GM23338 (cell line): ENCODE measurements around the gene C1orf21. TPM values are rescaled to one million over a fixed set of nuclear protein-coding genes. Genes with fewer than 3 reads are reported as not detected.

Experiments used
- ATAC-seq: fragments of 200-7000 bp; cut with Tn5 transposase; 3 replicates; pipeline ENCODE4 v1.9.1; 2020
- DNase-seq: peaks from one replicate; pipeline ENCODE4 v3.0.0-alpha.2; 2015; ENCODE audit warnings: low spot score
- H2AFZ ChIP-seq: fragments of 200-600 bp; sonication (generic); 2 replicates; pipeline ENCODE4 v1.8.0; 2016; ENCODE audit warnings: antibody characterized with exemption, mild to moderate bottlenecking, moderate library complexity
- H3F3A ChIP-seq: fragments of 200-600 bp; sonication (generic); replicated peaks from 2 replicates; pipeline ENCODE4 v1.8.0; 2017; ENCODE audit warnings: antibody characterized with exemption, mixed run types, low read depth
- H3K27ac ChIP-seq: fragments of 200-600 bp; sonication (generic); 2 replicates; pipeline ENCODE4 v1.6.1; 2016; ENCODE audit warnings: low read depth
- H3K27me3 ChIP-seq: fragments of 200-600 bp; sonication (generic); 2 replicates; pipeline ENCODE4 v1.8.0; 2016; ENCODE audit warnings: mild to moderate bottlenecking, mixed run types, moderate library complexity; ENCODE audit not compliant: insufficient read depth
- H3K36me3 ChIP-seq: fragments of 200-600 bp; sonication (generic); 2 replicates; pipeline ENCODE4 v1.8.0; 2016; ENCODE audit warnings: mild to moderate bottlenecking; ENCODE audit not compliant: insufficient read depth
- H3K4me1 ChIP-seq: fragments of 200-600 bp; sonication (generic); 2 replicates; pipeline ENCODE4 v1.8.0; 2016; ENCODE audit warnings: mild to moderate bottlenecking, moderate library complexity; ENCODE audit not compliant: insufficient read depth
- H3K4me2 ChIP-seq: fragments of 200-600 bp; sonication (generic); 2 replicates; pipeline ENCODE4 v1.7.1; 2017; ENCODE audit warnings: mixed run types
- H3K4me3 ChIP-seq: fragments of 200-600 bp; sonication (generic); 2 replicates; pipeline ENCODE4 v1.6.1; 2016; ENCODE audit warnings: mixed run types
- H3K79me2 ChIP-seq: fragments of 200-600 bp; sonication (generic); replicated peaks from 2 replicates; pipeline ENCODE4 v1.8.0; 2017; ENCODE audit warnings: mild to moderate bottlenecking; ENCODE audit not compliant: insufficient read depth
- H3K9me2 ChIP-seq: fragments of 200-600 bp; sonication (generic); 2 replicates; pipeline ENCODE4 v1.8.0; 2017; ENCODE audit not compliant: insufficient read depth
- H4K20me1 ChIP-seq: fragments of 200-600 bp; sonication (generic); replicated peaks from 2 replicates; pipeline ENCODE4 v1.8.0; 2017; ENCODE audit warnings: mild to moderate bottlenecking; ENCODE audit not compliant: insufficient read depth
- H3K27ac Mint-ChIP-seq: 2 replicates; pipeline ENCODE4 v1.8.0; 2020; ENCODE audit warnings: inconsistent platforms, mild to moderate bottlenecking, moderate library complexity, mixed read lengths
- H3K27me3 Mint-ChIP-seq: 3 replicates; pipeline ENCODE4 v1.8.0; 2022; ENCODE audit warnings: low read depth, mild to moderate bottlenecking, moderate library complexity, mixed read lengths, inconsistent platforms; ENCODE audit not compliant: insufficient read depth, poor library complexity
- H3K36me3 Mint-ChIP-seq: 3 replicates; pipeline ENCODE4 v1.8.0; 2021; ENCODE audit warnings: low read depth, mild to moderate bottlenecking, inconsistent platforms, moderate library complexity, mixed read lengths
- H3K4me1 Mint-ChIP-seq: 3 replicates; pipeline ENCODE4 v1.8.0; 2020; ENCODE audit warnings: mild to moderate bottlenecking, inconsistent platforms, mixed read lengths
- H3K4me3 Mint-ChIP-seq: 3 replicates; pipeline ENCODE4 v1.8.0; 2021; ENCODE audit warnings: moderate library complexity, mild to moderate bottlenecking, inconsistent platforms, mixed read lengths
- H3K9me3 Mint-ChIP-seq: 3 replicates; pipeline ENCODE4 v1.8.0; 2020; ENCODE audit warnings: moderate library complexity, mild to moderate bottlenecking, inconsistent platforms, mixed read lengths
- ZNF462 ChIP-seq: fragments of 250-450 bp; sonication (Bioruptor Pico); IDR thresholded peaks from 2 replicates; pipeline ENCODE4 v1.5.0; 2020; ENCODE audit warnings: mild to moderate bottlenecking, moderate library complexity
- polyA plus RNA-seq: library from polyadenylated mRNA; unstranded; fragments of >200 nt; fragmentation: Nextera tagmentation; extraction: Ambion mirVana; gene quantifications from 2 replicates; pipeline ENCODE4 v1.2.1, GENCODE V29; 2016
- total RNA-seq: library from RNA; depleted of rRNA; stranded (reverse); fragments of >200 nt; shearing (Covaris generic); gene quantifications from 2 replicates; pipeline ENCODE4 v1.2.3, GENCODE V29; 2014

The C1orf21 gene
- total and polyA plus RNA-seq, 2 experiments from 2014 or later: 28.0 to 40.4 TPM

- ATAC-seq (no peak), DNase-seq (no peak)
Observed at GRCh38 chr1:184647471-184647870, 260.6 kb downstream of the C1orf21 start.

More at GRCh38 chr1:184647471-184647870, 260.6 kb downstream of the C1orf21 start:
- H3K9me2 ChIP-seq: no peaks in the 10 kb centered on the region
- TF ChIP-seq ZNF462 (CRISPR knock-in tag): no peak
- Mint-ChIP-seq H3K27me3 (peaks cover 3% of the 10 kb centered on the region), H3K27ac (no peak overlapping the region; the same call in 1 of the 2 replicates), H3K9me3 (peaks cover 8% of the 10 kb centered on the region), H3K4me1 (no peaks in the 10 kb centered on the region), H3K36me3 (peaks cover 3% of the 10 kb centered on the region; the same call in 1 of the 3 replicates), H3K4me3 (no peak overlapping the region)
- no peak overlapping the region for H3K27ac ChIP-seq
- no peak overlapping the region for H3K4me2 ChIP-seq
- no peaks in the 10 kb centered on the region for H3K27me3 ChIP-seq
- H3K36me3 ChIP-seq: no peaks in the 10 kb centered on the region
- no peak overlapping the region for H3K4me3 ChIP-seq
- no peaks in the 10 kb centered on the region for H3F3A ChIP-seq
- no peaks in the 10 kb centered on the region for H3K4me1 ChIP-seq
- H2AFZ ChIP-seq: no peak overlapping the region
- H3K79me2 ChIP-seq: no peaks in the 10 kb centered on the region
- H4K20me1 ChIP-seq: no peaks in the 10 kb centered on the region
